Kidney epithelial cell (primary cell): ENCODE results near the gene KIAA1671. TPM values are rescaled to one million over a fixed set of nuclear protein-coding genes. Genes with fewer than 3 reads are reported as not detected.

Source experiments
- DNase-seq: peaks from one replicate; pipeline ENCODE4 v3.0.0-alpha.2; 2010; ENCODE audit warnings: low read depth
- H3K27me3 ChIP-seq: 2 replicates; pipeline ENCODE4 v1.6.0; 2011; ENCODE audit warnings: low read length; ENCODE audit not compliant: control insufficient read depth, insufficient read depth
- H3K36me3 ChIP-seq: 2 replicates; pipeline ENCODE4 v1.5.1; 2011; ENCODE audit warnings: low read length; ENCODE audit not compliant: control insufficient read depth, insufficient read depth
- H3K4me3 ChIP-seq: 2 replicates; pipeline ENCODE4 v1.5.1; 2011; ENCODE audit warnings: low read depth, mild to moderate bottlenecking, control low read depth, low read length
- total RNA-seq: library from RNA; depleted of rRNA; stranded (reverse); fragments of >200 nt; gene quantifications from 2 replicates; pipeline ENCODE4 v1.2.3, GENCODE V29; 2015
- TF ChIP-seq, protein P1 (sequence below): IDR thresholded peaks from 2 replicates; pipeline ENCODE4 v1.5.1; 2011; ENCODE audit warnings: mild to moderate bottlenecking, moderate library complexity, low read length, control low read depth, inconsistent platforms; ENCODE audit not compliant: insufficient read depth, poor library complexity, severe bottlenecking

Gene KIAA1671
- total RNA-seq, 1 donor from 2014 or later, result 32.3 TPM

DNA sequence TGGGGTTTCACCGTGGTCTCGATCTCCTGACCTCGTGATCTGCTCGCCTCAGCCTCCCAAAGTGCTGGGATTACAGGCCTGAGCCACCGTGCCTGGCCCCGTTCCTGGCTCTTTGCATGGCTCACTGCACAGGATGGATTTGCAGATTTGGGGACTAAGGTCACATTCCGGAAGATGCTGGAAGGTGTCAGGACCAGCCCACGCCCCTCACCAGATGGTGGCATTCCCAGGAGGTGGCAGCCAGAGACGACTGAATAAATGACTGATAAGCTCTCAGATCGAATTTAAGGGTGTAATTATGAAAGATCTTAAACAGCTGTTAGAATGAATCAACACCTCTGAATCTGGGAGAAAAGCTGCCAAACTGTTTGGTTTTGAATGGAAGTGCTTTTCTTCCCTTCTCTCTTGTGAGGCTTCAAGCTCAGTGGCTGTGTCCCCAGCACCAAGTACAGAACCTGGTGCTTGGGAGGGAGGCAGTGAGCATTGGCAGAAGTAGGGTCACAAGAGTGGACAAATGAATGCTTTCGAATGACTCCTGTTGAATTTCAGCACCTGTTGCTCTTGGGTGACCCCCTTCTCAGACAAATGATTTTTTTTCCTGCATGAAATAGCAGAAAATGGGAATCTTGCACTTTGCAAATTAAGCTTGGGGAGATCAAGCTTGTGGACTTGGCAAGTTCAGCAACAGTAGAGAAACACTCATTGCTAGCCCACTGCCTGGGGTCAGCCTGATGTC is 69.6 kb downstream of the KIAA1671 start:
- Histone ChIP-seq H3K27me3 (no peaks in the 10 kb centered on the region), H3K4me3 (no peak overlapping the region)

DNA sequence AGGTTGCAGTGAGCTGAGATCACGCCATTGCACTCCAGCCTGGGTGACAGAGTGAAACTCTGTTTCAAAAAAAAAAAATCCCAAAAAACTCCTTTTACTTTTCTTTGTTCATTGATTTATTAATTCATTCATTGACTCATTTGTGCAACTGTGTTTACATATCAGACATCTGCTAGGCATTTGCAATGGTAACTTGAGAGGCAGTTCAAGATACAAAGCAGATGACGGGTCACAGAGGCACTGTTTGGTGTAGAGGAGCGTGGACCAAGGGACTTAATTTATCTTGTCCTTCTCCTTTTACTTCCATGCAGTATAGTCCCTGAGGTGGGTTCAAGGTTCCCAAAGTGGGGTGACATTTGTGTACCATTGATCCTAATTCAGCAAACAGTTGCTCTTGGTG is 71.4 kb downstream of the KIAA1671 start:
- H3K27me3 ChIP-seq, result no peaks in the 10 kb centered on the region
- no peak overlapping the region for H3K4me3 ChIP-seq
- no peak for DNase-seq
- H3K36me3 ChIP-seq, result no peaks in the 10 kb centered on the region
- TF ChIP-seq, protein P1, sequence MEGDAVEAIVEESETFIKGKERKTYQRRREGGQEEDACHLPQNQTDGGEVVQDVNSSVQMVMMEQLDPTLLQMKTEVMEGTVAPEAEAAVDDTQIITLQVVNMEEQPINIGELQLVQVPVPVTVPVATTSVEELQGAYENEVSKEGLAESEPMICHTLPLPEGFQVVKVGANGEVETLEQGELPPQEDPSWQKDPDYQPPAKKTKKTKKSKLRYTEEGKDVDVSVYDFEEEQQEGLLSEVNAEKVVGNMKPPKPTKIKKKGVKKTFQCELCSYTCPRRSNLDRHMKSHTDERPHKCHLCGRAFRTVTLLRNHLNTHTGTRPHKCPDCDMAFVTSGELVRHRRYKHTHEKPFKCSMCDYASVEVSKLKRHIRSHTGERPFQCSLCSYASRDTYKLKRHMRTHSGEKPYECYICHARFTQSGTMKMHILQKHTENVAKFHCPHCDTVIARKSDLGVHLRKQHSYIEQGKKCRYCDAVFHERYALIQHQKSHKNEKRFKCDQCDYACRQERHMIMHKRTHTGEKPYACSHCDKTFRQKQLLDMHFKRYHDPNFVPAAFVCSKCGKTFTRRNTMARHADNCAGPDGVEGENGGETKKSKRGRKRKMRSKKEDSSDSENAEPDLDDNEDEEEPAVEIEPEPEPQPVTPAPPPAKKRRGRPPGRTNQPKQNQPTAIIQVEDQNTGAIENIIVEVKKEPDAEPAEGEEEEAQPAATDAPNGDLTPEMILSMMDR, result no peak

More for the DNA sequence above, 69.6 kb downstream of the KIAA1671 start:
- TF ChIP-seq, protein P1, result no peak
- DNase-seq, result no peak
- no peaks in the 10 kb centered on the region for H3K36me3 ChIP-seq

DNA sequence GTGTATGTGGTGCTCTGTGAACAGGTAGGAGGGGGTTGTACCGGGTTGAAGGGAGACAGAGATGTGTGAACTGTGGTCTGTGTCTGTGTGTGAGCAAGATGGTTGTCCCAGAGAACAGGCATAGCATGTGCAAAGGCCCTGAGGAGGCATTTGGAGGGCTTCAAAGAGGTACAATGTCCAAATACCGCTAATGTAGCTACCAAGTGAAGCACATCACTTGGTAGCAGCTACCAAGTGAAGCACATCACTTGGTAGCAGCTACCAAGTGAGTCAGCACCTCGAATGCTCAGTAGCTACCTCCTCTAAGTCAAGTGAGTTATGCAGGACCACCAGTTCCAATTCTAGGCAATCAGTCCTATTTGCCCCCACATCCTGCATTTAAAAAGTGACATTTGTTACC is 72.4 kb downstream of the KIAA1671 start:
- TF ChIP-seq, protein P1, result no peak
- no peaks in the 10 kb centered on the region for H3K36me3 ChIP-seq

DNA sequence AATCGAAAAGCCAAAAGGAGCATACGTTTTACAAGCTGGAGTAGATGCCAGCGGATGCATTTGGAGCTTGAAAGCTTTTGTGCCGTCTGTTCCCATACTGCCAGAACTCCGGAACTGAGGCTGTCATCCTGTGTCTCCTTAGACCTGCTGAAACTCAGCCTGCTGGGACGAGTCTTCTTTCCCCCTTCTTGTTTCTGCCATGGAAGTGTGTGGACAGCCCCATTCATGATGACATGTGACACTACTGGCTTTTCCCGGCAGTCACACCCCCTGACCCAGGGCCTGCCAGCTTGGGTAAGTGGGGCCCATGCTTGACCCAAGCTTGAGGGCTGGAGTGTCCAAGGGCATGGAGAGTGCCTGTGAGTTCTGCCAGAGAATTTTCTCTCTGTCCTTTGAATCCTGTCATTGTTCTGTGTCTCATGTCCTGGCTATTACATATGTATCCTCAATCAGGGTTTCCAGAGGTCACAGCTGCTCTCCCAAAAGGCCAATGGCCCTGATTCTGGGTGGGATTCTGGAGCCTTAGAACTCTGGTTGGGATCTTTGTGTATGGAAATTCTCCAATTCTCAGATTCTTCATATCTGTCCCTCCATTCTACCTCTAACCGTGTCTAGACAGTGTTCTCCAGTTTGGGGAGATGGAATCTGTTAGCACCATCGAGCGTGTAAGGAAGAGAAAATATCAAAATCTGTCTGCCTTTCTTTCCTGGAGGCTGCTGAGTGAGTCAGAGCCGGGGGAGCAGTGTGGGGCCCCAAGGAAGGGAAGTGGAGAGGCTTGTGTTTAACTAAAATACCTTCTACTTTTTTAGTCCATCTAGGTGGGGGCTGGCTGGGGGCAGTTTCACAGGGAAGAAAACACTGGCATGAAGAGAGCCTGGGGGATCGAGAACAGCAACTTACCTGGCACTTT is 73.2 kb downstream of the KIAA1671 start:
- H3K27me3 ChIP-seq, result no peaks in the 10 kb centered on the region
- no peak for DNase-seq
- TF ChIP-seq, protein P1, result no peak
- no peaks in the 10 kb centered on the region for H3K36me3 ChIP-seq
- no peak overlapping the region for H3K4me3 ChIP-seq

More for the DNA sequence above, 72.4 kb downstream of the KIAA1671 start:
- no peak overlapping the region for H3K4me3 ChIP-seq
- no peaks in the 10 kb centered on the region for H3K27me3 ChIP-seq
- no peak for DNase-seq

DNA sequence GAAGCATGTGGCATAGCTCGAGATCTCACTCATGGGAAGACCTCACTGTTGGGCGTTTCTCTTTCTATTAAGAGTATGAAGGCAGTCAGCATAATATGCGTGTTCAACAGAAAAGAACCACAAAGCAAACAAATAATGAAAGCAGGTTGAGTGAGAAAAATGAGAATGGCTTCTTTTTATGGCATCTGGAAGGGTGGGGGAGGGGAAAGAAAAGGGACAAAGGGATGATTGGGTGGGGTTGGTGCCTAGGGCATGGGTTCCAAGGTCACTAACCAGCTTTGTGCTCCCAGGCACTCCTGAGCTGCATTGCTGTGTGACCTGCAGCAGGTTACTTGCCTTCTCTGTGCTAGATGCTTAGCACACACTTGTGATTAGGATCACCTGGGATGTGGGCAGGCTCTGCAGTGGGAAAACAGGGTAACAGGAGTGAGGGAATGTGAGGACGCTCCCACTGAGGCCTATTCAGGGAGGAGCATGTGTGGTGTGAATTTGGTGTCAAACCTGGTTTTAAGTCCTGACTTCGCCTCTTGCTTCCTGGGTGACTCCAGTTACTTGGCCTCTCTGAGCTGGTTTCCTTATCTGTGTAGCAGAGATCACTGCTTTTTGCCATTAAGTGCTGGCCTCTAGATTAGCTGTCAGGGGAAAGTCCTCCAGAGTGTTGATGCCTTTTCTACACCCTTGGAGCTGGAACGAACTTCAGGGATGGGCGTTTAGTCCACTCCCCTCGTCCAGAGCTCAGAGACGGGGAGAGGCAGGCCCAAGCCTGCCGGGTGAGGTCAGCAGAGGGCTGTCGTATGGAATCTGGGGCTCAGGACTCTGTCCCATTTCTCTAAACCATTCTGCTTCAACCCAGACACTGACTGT is 74.8 kb downstream of the KIAA1671 start:
- H3K27me3 ChIP-seq, result no peaks in the 10 kb centered on the region
- no peaks in the 10 kb centered on the region for H3K36me3 ChIP-seq
- DNase-seq, result no peak
- TF ChIP-seq, protein P1, result no peak
- no peak overlapping the region for H3K4me3 ChIP-seq
